ENCODE results near the gene SORL1-AS1.

The SORL1-AS1 gene

DNA sequence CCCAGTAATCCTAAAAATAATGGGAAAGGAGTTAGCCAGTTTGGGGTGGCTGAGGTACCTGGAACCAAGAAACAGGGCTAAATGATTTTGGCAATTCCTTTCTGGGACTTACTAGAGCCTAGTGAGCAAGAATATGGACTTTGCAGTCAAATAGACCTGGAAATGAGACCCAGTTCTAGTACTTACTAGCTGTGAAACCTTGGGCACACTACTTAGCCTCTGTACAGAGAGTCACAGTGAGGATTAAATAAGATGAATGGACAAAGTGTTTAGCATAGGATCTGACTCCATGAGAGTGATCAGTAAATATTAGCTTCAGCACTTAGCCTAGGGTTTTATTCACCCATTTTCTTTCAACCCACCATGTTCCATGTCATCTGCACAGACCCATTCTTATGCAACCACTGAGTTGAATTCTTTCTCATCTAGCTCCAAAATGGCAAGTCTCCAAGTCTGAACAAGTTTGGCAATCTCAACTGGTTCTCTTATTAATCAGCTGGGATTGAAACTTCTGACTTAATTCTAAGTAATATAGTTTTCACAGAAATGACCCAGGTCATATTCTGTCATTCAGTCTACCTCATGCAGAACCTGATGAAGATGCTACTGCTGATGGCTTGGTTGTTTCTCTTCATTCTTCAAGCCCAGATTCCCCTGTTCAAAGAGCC is 15.6 kb downstream of the SORL1-AS1 start:
- CTCF ChIA-PET = no interaction called here
- H3K36me3 Mint-ChIP-seq = no peaks in the 10 kb centered on the region
- ATAC-seq (no peak), DNase-seq (ENCODE audit: low spot score) (no peak)
- H3K4me1 Mint-ChIP-seq = peaks cover 3% of the 10 kb centered on the region; the same call in 1 of the 2 replicates
- H3K9me3 Mint-ChIP-seq = no peaks in the 10 kb centered on the region
- H3K4me3 Mint-ChIP-seq = no peak overlapping the region
- POLR2A ChIA-PET = no interaction called here
- no peak overlapping the region for H3K27ac Mint-ChIP-seq
- TF ChIP-seq GTF2I (CRISPR knock-in tag; conservative IDR thresholded peaks at IDR 0.05) (no peak), RELA (CRISPR knock-in tag; IDR thresholded peaks at IDR 0.05; ENCODE audit: borderline replicate concordance) (no peak), JAZF1 (CRISPR knock-in tag; IDR thresholded peaks at IDR 0.05) (no peak), ZNF416 (CRISPR knock-in tag; IDR thresholded peaks at IDR 0.05) (no peak), PRRX2 (CRISPR knock-in tag; IDR thresholded peaks at IDR 0.05) (no peak), FOXJ3 (CRISPR knock-in tag; IDR thresholded peaks at IDR 0.05; ENCODE audit: borderline replicate concordance) (no peak), NFE2L1 (CRISPR knock-in tag; IDR thresholded peaks at IDR 0.05) (no peak)
- TF ChIP-seq, protein P1, sequence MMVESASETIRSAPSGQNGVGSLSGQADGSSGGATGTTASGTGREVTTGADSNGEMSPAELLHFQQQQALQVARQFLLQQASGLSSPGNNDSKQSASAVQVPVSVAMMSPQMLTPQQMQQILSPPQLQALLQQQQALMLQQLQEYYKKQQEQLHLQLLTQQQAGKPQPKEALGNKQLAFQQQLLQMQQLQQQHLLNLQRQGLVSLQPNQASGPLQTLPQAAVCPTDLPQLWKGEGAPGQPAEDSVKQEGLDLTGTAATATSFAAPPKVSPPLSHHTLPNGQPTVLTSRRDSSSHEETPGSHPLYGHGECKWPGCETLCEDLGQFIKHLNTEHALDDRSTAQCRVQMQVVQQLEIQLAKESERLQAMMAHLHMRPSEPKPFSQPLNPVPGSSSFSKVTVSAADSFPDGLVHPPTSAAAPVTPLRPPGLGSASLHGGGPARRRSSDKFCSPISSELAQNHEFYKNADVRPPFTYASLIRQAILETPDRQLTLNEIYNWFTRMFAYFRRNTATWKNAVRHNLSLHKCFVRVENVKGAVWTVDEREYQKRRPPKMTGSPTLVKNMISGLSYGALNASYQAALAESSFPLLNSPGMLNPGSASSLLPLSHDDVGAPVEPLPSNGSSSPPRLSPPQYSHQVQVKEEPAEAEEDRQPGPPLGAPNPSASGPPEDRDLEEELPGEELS (CRISPR knock-in tag; IDR thresholded peaks at IDR 0.05) = no peak
- TF ChIP-seq, protein P2, sequence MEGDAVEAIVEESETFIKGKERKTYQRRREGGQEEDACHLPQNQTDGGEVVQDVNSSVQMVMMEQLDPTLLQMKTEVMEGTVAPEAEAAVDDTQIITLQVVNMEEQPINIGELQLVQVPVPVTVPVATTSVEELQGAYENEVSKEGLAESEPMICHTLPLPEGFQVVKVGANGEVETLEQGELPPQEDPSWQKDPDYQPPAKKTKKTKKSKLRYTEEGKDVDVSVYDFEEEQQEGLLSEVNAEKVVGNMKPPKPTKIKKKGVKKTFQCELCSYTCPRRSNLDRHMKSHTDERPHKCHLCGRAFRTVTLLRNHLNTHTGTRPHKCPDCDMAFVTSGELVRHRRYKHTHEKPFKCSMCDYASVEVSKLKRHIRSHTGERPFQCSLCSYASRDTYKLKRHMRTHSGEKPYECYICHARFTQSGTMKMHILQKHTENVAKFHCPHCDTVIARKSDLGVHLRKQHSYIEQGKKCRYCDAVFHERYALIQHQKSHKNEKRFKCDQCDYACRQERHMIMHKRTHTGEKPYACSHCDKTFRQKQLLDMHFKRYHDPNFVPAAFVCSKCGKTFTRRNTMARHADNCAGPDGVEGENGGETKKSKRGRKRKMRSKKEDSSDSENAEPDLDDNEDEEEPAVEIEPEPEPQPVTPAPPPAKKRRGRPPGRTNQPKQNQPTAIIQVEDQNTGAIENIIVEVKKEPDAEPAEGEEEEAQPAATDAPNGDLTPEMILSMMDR (IDR thresholded peaks at IDR 0.05) = no peak
- TF ChIP-seq, protein P3, sequence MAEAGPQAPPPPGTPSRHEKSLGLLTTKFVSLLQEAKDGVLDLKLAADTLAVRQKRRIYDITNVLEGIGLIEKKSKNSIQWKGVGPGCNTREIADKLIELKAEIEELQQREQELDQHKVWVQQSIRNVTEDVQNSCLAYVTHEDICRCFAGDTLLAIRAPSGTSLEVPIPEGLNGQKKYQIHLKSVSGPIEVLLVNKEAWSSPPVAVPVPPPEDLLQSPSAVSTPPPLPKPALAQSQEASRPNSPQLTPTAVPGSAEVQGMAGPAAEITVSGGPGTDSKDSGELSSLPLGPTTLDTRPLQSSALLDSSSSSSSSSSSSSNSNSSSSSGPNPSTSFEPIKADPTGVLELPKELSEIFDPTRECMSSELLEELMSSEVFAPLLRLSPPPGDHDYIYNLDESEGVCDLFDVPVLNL (CRISPR knock-in tag; IDR thresholded peaks at IDR 0.05; ENCODE audit: borderline replicate concordance, low read depth) = no peak
- H3K27me3 Mint-ChIP-seq (ENCODE audit: low read depth) = no peaks in the 10 kb centered on the region; the same call in 1 of the 2 replicates

DNA sequence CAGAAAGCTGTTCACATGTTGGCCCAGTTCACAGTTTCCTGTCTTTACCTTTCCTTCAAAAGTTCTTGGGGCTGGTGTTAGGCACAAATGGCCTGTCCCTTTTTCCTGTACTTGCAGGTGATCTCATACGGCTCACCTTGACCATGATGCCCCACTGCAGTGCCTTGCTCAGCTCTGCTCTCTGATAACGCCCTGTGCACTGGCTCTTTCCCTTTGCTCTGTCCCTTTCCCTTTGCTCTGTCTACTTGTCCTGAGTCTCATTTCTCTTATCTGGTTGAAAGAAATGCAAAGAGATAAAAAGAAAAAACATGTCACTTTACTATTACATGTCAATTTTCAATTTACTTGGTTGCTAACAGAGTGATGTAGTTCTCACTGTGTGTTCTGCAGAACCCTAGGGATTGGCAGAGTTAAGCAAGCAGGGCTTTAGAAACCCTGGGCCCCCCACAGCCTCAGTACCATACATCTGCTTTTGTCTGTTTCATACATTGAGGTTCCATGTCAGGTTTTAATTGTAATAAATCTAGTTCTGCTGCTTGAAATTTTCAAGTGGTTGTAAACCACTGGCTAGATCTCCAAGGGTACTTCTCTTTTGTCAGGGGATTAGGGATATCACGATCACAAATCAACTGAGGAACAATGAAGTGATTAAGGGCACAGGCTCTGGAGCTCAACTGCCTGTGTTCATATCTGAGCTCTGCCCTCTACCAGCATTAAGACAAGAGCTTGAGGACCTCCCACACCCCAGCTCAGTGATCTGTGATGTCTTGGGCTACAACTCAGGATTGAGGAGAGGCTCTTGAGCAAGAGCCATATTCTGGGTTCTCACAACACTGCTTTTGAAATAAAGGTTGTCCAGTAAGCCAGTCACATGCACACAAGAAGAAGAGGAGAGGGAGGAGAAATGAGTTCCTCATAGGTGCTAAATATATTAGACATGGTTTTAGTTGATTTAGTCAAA is 16.9 kb downstream of the SORL1-AS1 start:
- Mint-ChIP-seq H3K27me3 (ENCODE audit: low read depth) (no peaks in the 10 kb centered on the region; the same call in 1 of the 2 replicates), H3K36me3 (no peaks in the 10 kb centered on the region), H3K9me3 (no peaks in the 10 kb centered on the region), H3K27ac (no peak overlapping the region), H3K4me1 (peaks cover 3% of the 10 kb centered on the region; the same call in 1 of the 2 replicates), H3K4me3 (no peak overlapping the region)
- no peak for TF ChIP-seq PRRX2 (CRISPR knock-in tag; IDR thresholded peaks at IDR 0.05)
- TF ChIP-seq ZNF396 (CRISPR knock-in tag; IDR thresholded peaks at IDR 0.05; ENCODE audit: borderline replicate concordance) = no peak
- TF ChIP-seq NFE2L1 (CRISPR knock-in tag; IDR thresholded peaks at IDR 0.05) = no peak
- TF ChIP-seq ZNF416 (CRISPR knock-in tag; IDR thresholded peaks at IDR 0.05) = no peak
- no peak for TF ChIP-seq TP53 (CRISPR knock-in tag; IDR thresholded peaks at IDR 0.05)
- TF ChIP-seq CREB1 (CRISPR knock-in tag; IDR thresholded peaks at IDR 0.05) = no peak
- no peak for TF ChIP-seq CBFB (CRISPR knock-in tag; IDR thresholded peaks at IDR 0.05; ENCODE audit: low read depth)
- TF ChIP-seq OVOL2 (CRISPR knock-in tag; IDR thresholded peaks at IDR 0.05; ENCODE audit: borderline replicate concordance) = no peak
- TF ChIP-seq RORB (CRISPR knock-in tag; IDR thresholded peaks at IDR 0.05) = no peak
- no peak for TF ChIP-seq KAT7 (CRISPR knock-in tag; IDR thresholded peaks at IDR 0.05; ENCODE audit: borderline replicate concordance)
- TF ChIP-seq CREM (CRISPR knock-in tag; IDR thresholded peaks at IDR 0.05) = no peak
- POLR2A ChIA-PET = no interaction called here
- no peak for ATAC-seq
- DNase-seq (ENCODE audit: low spot score) = no peak
- CTCF ChIA-PET = interaction anchor here (0.7 to 0.9 kb wide), 2 partner anchors 11 to 44 kb away, joined by 3 to 4 read pairs; no protein-coding TSS in a partner anchor

Data from WTC11 (cell line).